ENCODE measurements around the gene DPP10. TPM values are rescaled to one million over a fixed set of nuclear protein-coding genes. Genes with fewer than 3 reads are reported as not detected.

Gene DPP10
- total RNA-seq, 1 donor from 2014 or later: 1.1 TPM

- FAIRE-seq: no peak
- H3K4me3 Mint-ChIP-seq (ENCODE audit: unreplicated experiment): no peak overlapping the region
Observed at GRCh38 chr2:115119086-115119485, 676.6 kb downstream of the DPP10 start.

GRCh38 chr2:115122701-115123100 is 680.3 kb downstream of the DPP10 start:
- DNase-seq (ENCODE audit: low read depth) (no peak), FAIRE-seq (no peak)
- Mint-ChIP-seq H3K27me3 (ENCODE audit: low read depth, unreplicated experiment) (no peaks in the 10 kb centered on the region), H3K4me1 (ENCODE audit: low read depth, unreplicated experiment) (peaks cover 12% of the 10 kb centered on the region), H3K9me3 (ENCODE audit: unreplicated experiment) (no peaks in the 10 kb centered on the region), H3K27ac (ENCODE audit: unreplicated experiment) (peak overlapping the region; percentile 73), H3K4me3 (ENCODE audit: unreplicated experiment) (no peak overlapping the region), H3K36me3 (ENCODE audit: low read depth, unreplicated experiment) (no peaks in the 10 kb centered on the region)
- H3K9ac ChIP-seq (ENCODE audit: low read length): no peak overlapping the region
- H3K79me2 ChIP-seq (ENCODE audit: insufficient read depth, low read length): no peaks in the 10 kb centered on the region
- TF ChIP-seq CTCF (IDR thresholded peaks at IDR 0.05; ENCODE audit: insufficient read depth, low read depth, low read length): no peak
- TF ChIP-seq EZH2 (IDR thresholded peaks at IDR 0.05; ENCODE audit: insufficient read depth, low read length): no peak
- H4K20me1 ChIP-seq (ENCODE audit: insufficient read depth, low read length): no peaks in the 10 kb centered on the region
- H2AFZ ChIP-seq (ENCODE audit: low read depth, low read length): no peak overlapping the region
- no peaks in the 10 kb centered on the region for H3K36me3 ChIP-seq (ENCODE audit: insufficient read depth, low read length)
- H3K4me1 ChIP-seq (ENCODE audit: insufficient read depth, low read length): peaks cover 4% of the 10 kb centered on the region
- H3K4me3 ChIP-seq (ENCODE audit: insufficient read depth, low read depth, low read length): no peak overlapping the region
- no peaks in the 10 kb centered on the region for H3K9me3 ChIP-seq (ENCODE audit: insufficient read depth, low read depth, low read length)
- H3K27me3 ChIP-seq (ENCODE audit: insufficient read depth, low read length): no peaks in the 10 kb centered on the region
- no peak overlapping the region for H3K4me2 ChIP-seq (ENCODE audit: low read length)
- peak overlapping the region; percentile 20 for H3K27ac ChIP-seq (ENCODE audit: low read depth, low read length)

More at GRCh38 chr2:115119086-115119485, 676.6 kb downstream of the DPP10 start:
- no peaks in the 10 kb centered on the region for H3K9me3 Mint-ChIP-seq (ENCODE audit: unreplicated experiment)
- no peaks in the 10 kb centered on the region for H3K27me3 Mint-ChIP-seq (ENCODE audit: low read depth, unreplicated experiment)
- no peaks in the 10 kb centered on the region for H3K27me3 ChIP-seq (ENCODE audit: insufficient read depth, low read length)
- TF ChIP-seq EZH2 (IDR thresholded peaks at IDR 0.05; ENCODE audit: insufficient read depth, low read length) (no peak), CTCF (IDR thresholded peaks at IDR 0.05; ENCODE audit: insufficient read depth, low read depth, low read length) (no peak)
- no peaks in the 10 kb centered on the region for H4K20me1 ChIP-seq (ENCODE audit: insufficient read depth, low read length)
- DNase-seq (ENCODE audit: low read depth): no peak
- no peak overlapping the region for H3K27ac ChIP-seq (ENCODE audit: low read depth, low read length)
- H3K79me2 ChIP-seq (ENCODE audit: insufficient read depth, low read length): no peaks in the 10 kb centered on the region
- H3K4me3 ChIP-seq (ENCODE audit: insufficient read depth, low read depth, low read length): no peak overlapping the region
- H2AFZ ChIP-seq (ENCODE audit: low read depth, low read length): no peak overlapping the region
- no peak overlapping the region for H3K27ac Mint-ChIP-seq (ENCODE audit: unreplicated experiment)
- H3K4me2 ChIP-seq (ENCODE audit: low read length): no peak overlapping the region
- H3K36me3 ChIP-seq (ENCODE audit: insufficient read depth, low read length): no peaks in the 10 kb centered on the region
- H3K4me1 ChIP-seq (ENCODE audit: insufficient read depth, low read length): peaks cover 4% of the 10 kb centered on the region
- no peaks in the 10 kb centered on the region for H3K9me3 ChIP-seq (ENCODE audit: insufficient read depth, low read depth, low read length)
- peaks cover 12% of the 10 kb centered on the region for H3K4me1 Mint-ChIP-seq (ENCODE audit: low read depth, unreplicated experiment)
- no peak overlapping the region for H3K9ac ChIP-seq (ENCODE audit: low read length)
- H3K36me3 Mint-ChIP-seq (ENCODE audit: low read depth, unreplicated experiment): no peaks in the 10 kb centered on the region

GRCh38 chr2:115124817-115125216 is 682.4 kb downstream of the DPP10 start:
- no peak overlapping the region for H3K4me2 ChIP-seq (ENCODE audit: low read length)
- no peak overlapping the region for H2AFZ ChIP-seq (ENCODE audit: low read depth, low read length)
- Mint-ChIP-seq H3K27ac (ENCODE audit: unreplicated experiment) (no peak overlapping the region), H3K27me3 (ENCODE audit: low read depth, unreplicated experiment) (no peaks in the 10 kb centered on the region), H3K4me1 (ENCODE audit: low read depth, unreplicated experiment) (peaks cover 18% of the 10 kb centered on the region), H3K36me3 (ENCODE audit: low read depth, unreplicated experiment) (no peaks in the 10 kb centered on the region), H3K4me3 (ENCODE audit: unreplicated experiment) (no peak overlapping the region), H3K9me3 (ENCODE audit: unreplicated experiment) (no peaks in the 10 kb centered on the region)
- no peaks in the 10 kb centered on the region for H3K9me3 ChIP-seq (ENCODE audit: insufficient read depth, low read depth, low read length)
- no peaks in the 10 kb centered on the region for H3K27me3 ChIP-seq (ENCODE audit: insufficient read depth, low read length)
- no peak overlapping the region for H3K27ac ChIP-seq (ENCODE audit: low read depth, low read length)
- no peak overlapping the region for H3K9ac ChIP-seq (ENCODE audit: low read length)
- H3K4me3 ChIP-seq (ENCODE audit: insufficient read depth, low read depth, low read length): no peak overlapping the region
- FAIRE-seq (no peak), DNase-seq (ENCODE audit: low read depth) (no peak)
- H3K4me1 ChIP-seq (ENCODE audit: insufficient read depth, low read length): peaks cover 4% of the 10 kb centered on the region
- TF ChIP-seq CTCF (IDR thresholded peaks at IDR 0.05; ENCODE audit: insufficient read depth, low read depth, low read length): no peak
- no peak for TF ChIP-seq EZH2 (IDR thresholded peaks at IDR 0.05; ENCODE audit: insufficient read depth, low read length)
- H3K79me2 ChIP-seq (ENCODE audit: insufficient read depth, low read length): no peaks in the 10 kb centered on the region
- no peaks in the 10 kb centered on the region for H3K36me3 ChIP-seq (ENCODE audit: insufficient read depth, low read length)
- H4K20me1 ChIP-seq (ENCODE audit: insufficient read depth, low read length): no peaks in the 10 kb centered on the region
